ENCODE measurements around the gene RAPGEF1.
"Not testable (repeated sequence)": the region's sequence is repeated elsewhere in the genome, so short reads cannot be mapped to it uniquely, and the experiment has no call there.

GRCh38 chr9:131662289-131662621 lies 77.6 kb downstream of the RAPGEF1 start:
- not testable (repeated sequence) for TF ChIP-seq POLR2A (conservative IDR thresholded peaks at IDR 0.05); GTF2A2 (tag; IDR thresholded peaks at IDR 0.05); MYC (IDR thresholded peaks at IDR 0.05; ENCODE audit: low read depth, low read length); MYC (CRISPR knock-in tag; IDR thresholded peaks at IDR 0.05; ENCODE audit: borderline replicate concordance, low read depth); TGIF2 (CRISPR knock-in tag; IDR thresholded peaks at IDR 0.05); GABPA (tag; conservative IDR thresholded peaks at IDR 0.05; ENCODE audit: low read depth); POLR3A (IDR thresholded peaks at IDR 0.05; ENCODE audit: borderline replicate concordance, extremely low read depth, insufficient read depth, insufficient read length)
- TF ChIP-seq, protein P1, sequence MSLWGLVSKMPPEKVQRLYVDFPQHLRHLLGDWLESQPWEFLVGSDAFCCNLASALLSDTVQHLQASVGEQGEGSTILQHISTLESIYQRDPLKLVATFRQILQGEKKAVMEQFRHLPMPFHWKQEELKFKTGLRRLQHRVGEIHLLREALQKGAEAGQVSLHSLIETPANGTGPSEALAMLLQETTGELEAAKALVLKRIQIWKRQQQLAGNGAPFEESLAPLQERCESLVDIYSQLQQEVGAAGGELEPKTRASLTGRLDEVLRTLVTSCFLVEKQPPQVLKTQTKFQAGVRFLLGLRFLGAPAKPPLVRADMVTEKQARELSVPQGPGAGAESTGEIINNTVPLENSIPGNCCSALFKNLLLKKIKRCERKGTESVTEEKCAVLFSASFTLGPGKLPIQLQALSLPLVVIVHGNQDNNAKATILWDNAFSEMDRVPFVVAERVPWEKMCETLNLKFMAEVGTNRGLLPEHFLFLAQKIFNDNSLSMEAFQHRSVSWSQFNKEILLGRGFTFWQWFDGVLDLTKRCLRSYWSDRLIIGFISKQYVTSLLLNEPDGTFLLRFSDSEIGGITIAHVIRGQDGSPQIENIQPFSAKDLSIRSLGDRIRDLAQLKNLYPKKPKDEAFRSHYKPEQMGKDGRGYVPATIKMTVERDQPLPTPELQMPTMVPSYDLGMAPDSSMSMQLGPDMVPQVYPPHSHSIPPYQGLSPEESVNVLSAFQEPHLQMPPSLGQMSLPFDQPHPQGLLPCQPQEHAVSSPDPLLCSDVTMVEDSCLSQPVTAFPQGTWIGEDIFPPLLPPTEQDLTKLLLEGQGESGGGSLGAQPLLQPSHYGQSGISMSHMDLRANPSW (CRISPR knock-in tag; IDR thresholded peaks at IDR 0.05) = not testable (repeated sequence)
- TF ChIP-seq, protein P2, sequence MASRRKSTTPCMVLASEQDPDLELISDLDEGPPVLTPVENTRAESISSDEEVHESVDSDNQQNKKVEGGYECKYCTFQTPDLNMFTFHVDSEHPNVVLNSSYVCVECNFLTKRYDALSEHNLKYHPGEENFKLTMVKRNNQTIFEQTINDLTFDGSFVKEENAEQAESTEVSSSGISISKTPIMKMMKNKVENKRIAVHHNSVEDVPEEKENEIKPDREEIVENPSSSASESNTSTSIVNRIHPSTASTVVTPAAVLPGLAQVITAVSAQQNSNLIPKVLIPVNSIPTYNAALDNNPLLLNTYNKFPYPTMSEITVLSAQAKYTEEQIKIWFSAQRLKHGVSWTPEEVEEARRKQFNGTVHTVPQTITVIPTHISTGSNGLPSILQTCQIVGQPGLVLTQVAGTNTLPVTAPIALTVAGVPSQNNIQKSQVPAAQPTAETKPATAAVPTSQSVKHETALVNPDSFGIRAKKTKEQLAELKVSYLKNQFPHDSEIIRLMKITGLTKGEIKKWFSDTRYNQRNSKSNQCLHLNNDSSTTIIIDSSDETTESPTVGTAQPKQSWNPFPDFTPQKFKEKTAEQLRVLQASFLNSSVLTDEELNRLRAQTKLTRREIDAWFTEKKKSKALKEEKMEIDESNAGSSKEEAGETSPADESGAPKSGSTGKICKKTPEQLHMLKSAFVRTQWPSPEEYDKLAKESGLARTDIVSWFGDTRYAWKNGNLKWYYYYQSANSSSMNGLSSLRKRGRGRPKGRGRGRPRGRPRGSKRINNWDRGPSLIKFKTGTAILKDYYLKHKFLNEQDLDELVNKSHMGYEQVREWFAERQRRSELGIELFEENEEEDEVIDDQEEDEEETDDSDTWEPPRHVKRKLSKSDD (conservative IDR thresholded peaks at IDR 0.05; ENCODE audit: low read length) = not testable (repeated sequence)
- TF ChIP-seq, protein P3, sequence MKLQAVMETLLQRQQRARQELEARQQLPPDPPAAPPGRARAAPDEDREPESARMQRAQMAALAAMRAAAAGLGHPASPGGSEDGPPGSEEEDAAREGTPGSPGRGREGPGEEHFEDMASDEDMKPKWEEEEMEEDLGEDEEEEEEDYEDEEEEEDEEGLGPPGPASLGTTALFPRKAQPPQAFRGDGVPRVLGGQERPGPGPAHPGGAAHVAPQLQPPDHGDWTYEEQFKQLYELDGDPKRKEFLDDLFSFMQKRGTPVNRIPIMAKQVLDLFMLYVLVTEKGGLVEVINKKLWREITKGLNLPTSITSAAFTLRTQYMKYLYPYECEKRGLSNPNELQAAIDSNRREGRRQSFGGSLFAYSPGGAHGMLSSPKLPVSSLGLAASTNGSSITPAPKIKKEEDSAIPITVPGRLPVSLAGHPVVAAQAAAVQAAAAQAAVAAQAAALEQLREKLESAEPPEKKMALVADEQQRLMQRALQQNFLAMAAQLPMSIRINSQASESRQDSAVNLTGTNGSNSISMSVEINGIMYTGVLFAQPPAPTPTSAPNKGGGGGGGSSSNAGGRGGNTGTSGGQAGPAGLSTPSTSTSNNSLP (IDR thresholded peaks at IDR 0.05; ENCODE audit: borderline replicate concordance, low read depth, low read length) = not testable (repeated sequence)
- TF ChIP-seq, protein P4, sequence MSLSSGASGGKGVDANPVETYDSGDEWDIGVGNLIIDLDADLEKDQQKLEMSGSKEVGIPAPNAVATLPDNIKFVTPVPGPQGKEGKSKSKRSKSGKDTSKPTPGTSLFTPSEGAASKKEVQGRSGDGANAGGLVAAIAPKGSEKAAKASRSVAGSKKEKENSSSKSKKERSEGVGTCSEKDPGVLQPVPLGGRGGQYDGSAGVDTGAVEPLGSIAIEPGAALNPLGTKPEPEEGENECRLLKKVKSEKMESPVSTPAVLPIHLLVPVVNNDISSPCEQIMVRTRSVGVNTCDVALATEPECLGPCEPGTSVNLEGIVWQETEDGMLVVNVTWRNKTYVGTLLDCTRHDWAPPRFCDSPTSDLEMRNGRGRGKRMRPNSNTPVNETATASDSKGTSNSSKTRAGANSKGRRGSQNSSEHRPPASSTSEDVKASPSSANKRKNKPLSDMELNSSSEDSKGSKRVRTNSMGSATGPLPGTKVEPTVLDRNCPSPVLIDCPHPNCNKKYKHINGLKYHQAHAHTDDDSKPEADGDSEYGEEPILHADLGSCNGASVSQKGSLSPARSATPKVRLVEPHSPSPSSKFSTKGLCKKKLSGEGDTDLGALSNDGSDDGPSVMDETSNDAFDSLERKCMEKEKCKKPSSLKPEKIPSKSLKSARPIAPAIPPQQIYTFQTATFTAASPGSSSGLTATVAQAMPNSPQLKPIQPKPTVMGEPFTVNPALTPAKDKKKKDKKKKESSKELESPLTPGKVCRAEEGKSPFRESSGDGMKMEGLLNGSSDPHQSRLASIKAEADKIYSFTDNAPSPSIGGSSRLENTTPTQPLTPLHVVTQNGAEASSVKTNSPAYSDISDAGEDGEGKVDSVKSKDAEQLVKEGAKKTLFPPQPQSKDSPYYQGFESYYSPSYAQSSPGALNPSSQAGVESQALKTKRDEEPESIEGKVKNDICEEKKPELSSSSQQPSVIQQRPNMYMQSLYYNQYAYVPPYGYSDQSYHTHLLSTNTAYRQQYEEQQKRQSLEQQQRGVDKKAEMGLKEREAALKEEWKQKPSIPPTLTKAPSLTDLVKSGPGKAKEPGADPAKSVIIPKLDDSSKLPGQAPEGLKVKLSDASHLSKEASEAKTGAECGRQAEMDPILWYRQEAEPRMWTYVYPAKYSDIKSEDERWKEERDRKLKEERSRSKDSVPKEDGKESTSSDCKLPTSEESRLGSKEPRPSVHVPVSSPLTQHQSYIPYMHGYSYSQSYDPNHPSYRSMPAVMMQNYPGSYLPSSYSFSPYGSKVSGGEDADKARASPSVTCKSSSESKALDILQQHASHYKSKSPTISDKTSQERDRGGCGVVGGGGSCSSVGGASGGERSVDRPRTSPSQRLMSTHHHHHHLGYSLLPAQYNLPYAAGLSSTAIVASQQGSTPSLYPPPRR (CRISPR knock-in tag; IDR thresholded peaks at IDR 0.05; ENCODE audit: borderline replicate concordance) = not testable (repeated sequence)
